ENCODE results near the gene POLRMT.
"Not testable (repeated sequence)": the region's sequence is repeated elsewhere in the genome, so short reads cannot be mapped to it uniquely, and the experiment has no call there.

POLRMT gene

DNA sequence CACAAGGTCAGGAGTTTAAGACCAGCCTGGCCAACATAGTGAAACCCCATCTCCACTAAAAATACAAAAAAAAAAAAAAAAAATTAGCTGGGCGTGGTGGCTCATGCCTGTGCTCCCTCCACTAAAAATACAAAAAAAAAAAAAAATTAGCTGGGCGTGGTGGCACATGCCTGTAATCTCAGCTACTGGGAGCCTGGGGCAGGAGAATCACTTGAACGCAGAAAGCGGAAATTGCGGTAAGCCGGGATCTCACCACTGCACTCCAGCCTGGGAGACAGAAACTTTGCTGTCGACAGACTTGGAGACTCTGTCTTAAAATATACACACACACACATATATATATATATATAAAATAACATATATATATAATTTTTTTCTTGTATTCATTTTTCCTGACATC, 6.8 kb downstream of the POLRMT start:
- DNase-seq (ENCODE audit: low spot score): not testable (repeated sequence)

DNA sequence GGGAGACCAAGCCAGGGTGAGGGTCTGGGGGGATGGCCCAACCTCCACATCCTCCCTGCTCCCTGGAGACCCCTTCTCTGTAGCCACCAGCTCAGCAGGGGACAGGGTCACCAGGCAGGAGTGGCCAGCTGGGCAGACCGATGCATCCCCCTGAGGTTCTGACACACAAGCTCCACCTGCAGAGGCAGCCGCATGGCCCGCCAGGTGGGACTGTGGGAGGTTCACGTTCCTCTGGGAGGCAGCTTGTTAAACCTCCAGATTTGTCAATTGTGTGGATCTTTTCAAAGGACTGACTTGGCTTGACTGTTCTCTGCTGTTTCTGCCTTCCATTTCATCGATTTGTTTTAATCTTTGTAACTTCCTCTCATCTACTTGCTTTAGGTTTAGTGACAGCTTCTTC, 8.1 kb downstream of the POLRMT start:
- no peak for DNase-seq (ENCODE audit: low spot score)

DNA sequence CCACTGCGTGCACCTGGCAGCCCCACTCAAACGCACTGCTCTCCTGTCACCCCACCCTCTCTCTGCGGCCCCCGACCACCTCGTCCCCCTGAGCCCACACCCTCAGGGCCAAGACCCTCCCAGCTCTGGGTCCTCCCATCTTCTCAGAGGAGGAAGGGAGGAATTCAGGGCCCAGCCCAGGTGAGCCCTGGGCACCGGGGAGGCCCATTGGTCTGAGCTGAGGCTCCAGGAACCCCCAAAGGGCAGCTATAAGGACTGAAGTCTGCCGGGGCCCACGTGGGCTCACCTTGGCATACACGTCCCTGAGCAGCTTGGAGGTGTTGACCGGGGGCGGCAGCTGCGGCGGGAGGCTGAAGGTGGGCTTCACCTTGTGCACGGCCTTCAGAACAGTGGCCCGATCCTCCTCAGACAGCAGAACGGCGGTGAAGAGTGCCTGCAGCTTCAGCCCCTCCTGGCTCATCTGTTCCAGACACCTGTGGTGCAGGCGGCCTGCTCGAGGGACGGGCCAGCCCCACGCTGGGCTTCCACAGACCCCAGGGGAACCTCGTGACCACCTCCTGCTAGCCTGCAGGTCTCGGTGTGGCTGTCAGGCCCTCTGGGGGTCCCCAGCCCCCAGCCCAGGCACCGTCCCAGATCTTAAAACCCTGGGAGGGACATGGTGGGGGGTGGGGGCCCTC, 8.8 kb downstream of the POLRMT start:
- DNase-seq (ENCODE audit: low spot score): no peak

DNA sequence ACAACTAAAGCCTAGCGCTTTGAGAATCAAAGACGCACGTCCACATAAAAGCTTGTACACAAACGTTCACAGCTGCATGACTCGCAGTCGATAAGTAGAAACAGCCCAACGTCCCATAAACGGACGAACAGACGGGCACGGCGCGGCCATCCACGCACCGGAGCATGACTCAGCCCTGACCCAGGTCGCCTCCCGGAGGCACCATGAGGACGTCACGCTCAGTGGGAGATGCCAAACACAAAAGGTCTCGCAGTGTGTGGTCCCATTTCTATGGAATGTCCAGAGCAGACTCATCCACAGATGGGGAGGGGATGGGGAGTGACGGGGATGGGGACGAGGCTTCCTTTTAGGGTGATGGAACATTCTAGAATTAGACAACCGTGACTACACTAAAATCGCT, 9.4 kb downstream of the POLRMT start:
- DNase-seq (ENCODE audit: low spot score): no peak

- DNase-seq (ENCODE audit: low spot score): no peak
Measured at GRCh38 chr19:623175-623916, 10.0 kb downstream of the POLRMT start.

DNA sequence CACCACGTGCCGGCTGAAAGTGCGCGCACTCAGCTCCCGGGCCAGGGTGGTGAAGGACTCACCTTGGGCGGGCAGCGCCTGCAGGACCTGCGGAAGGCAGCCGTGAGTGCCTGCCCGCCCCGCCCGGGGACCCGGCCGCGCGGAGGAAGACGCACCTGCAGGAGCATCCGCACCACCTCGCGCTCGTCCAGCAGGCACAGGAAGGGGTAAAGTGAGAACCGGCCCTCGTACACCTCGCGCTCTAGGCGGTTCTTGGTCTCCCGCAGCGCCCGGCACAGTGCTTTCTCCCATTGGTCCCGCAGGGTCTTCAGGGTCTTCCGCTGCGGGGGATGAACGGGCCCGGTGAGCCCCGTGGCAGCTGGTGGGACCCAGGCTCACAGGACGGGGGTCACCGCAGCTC, 10.7 kb downstream of the POLRMT start:
- no peak for DNase-seq (ENCODE audit: low spot score)

DNA sequence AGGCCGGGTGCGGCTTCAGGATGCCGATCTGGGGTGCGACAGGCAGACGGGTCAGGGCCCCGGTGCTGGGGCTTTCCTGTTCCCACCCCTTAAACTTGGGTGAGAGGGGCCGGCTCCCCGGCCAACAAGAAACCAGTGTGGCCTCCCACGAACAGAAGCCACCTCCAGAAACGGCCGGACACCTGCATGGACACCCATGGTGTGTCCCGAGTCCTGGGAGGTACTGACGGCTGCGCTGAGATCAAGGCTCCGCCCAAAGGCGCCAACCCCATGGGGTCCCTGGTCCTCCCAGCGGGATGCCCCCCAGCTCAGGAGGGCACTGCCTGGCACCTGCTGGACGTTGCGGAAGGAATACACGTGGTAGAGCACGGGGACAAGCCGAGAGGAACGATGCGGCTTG, 11.5 kb downstream of the POLRMT start:
- DNase-seq (ENCODE audit: low spot score): no peak

- not testable (repeated sequence) for DNase-seq (ENCODE audit: low spot score)
Measured at GRCh38 chr19:621191-621590, 12.1 kb downstream of the POLRMT start.

- no peak for DNase-seq (ENCODE audit: low spot score)
Measured at GRCh38 chr19:620166-620862, 13.0 kb downstream of the POLRMT start.

DNA sequence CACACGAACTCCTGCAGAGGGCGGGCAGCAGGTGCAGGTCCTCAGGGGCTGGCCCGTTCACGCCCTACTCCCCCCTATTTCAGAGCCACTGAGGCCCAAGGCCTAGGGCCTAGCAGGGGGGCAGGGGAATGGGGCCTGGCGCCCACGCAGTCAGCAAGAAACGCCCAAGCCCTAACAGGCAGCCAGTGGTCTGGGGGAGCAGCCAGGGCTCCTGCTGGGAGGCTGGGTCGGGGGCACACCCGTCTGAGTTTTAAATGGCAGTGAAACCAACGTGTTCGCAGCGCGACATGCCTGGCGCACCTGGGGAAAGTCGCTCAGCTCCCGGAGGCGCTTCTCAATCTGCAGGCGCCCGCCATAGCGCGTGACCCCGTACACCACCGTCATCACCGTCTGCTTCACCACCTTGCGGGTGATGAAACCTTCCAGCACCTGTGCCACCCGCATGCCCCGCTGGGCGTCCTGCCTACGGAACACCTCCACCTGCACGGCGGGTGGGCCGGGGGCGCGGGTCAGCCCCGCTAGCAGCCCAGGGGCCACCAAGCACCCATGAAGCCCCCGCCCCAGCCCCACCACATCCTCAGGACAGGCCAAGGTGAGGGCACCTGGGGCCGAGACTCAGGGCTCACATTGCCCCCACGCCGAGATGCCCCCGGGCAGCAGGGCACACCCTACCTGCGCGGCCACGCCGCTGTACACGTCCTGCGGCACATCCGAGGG, 13.9 kb downstream of the POLRMT start:
- DNase-seq (ENCODE audit: low spot score): no peak

- DNase-seq (ENCODE audit: low spot score): no peak
Measured at GRCh38 chr19:618674-619285, 14.6 kb downstream of the POLRMT start.

DNA sequence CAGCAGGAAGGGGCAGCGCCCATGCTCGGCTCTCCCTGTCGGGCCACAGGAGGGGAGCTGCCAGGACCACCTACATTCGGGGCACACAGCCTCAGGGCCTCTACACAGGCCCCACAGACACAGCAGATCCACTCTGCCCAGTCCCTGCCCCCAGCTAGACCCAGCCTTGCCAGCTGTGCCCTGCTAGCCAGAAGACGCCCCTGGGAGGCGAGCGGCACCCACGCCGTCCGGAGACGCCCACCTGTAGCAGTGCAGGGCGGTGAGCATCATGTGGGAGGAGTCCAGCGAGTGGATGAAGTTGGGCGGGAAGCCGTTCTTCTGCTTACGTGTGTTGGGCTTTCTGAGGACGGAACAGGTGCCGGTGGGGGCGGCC, 15.1 kb downstream of the POLRMT start:
- DNase-seq (ENCODE audit: low spot score): no peak

DNA sequence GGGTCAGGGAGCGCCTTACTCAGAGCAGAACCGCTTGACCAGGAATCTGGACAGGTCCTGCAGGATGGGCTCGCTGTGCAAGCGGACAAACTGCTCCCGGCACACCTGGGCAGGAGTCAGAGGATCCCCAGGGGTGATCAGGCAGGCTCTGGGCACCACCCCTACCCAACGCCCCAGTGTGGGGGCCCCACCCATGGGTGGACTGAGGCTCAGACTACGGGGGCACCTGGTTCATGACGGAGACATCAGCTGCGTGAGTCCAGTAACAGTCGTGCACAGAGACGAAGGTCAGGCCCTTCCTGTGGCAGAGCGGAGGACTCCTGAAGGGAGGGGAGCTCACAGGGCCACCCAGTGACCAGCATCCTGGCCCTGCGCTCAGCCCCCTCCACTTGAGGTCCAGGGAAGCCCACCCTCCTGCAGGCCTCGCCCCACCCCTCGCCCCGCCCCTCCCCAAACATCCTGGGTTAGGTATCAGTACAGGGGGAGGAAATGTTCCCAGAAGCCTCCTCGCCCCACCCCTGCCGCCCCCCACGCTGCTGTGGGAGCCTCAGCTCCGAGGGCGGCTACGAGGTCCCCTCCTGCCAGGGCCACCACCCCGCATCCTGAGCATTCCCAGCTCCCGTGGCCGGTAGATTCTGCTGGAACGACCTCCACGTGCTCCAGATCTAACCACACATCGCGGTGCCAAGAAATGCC, 15.6 kb downstream of the POLRMT start:
- no peak for DNase-seq (ENCODE audit: low spot score)

DNA sequence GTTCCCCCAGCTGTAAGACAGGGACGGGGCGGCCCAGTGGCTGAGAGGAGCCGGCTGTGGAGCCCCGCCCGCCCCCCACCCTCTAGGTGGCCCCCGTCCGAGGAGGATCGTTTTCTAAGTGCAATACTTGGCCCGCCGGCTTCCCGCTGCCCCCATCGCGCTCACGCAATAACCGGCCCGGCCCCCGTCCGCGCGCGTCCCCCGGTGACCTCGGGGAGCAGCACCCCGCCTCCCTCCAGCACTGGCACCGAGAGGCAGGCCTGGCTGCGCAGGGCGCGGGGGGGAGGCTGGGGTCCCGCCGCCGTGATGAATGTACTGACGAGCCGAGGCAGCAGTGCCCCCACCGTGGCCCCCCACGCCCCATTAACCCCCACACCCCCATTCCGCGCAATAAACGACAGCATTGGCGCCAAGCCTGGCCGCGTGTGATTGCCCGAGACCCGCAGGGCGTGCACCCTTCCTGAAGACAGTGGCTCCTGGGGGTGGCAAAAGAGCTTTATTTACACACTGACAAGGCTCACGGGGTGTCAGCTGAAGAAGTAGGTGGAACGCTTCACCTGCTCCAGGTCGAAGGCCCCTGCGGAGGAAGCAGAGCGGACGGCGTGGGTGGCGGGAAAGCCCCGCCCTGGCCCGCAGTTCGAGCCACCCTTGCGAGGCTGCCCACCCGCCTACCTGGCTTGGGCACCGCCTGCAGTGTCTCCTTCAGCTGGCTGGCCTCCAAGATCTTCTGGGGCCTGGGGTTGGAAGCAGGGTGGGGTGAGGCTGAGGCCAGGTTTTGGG, 16.4 kb downstream of the POLRMT start:
- DNase-seq (ENCODE audit: low spot score): no peak

DNA sequence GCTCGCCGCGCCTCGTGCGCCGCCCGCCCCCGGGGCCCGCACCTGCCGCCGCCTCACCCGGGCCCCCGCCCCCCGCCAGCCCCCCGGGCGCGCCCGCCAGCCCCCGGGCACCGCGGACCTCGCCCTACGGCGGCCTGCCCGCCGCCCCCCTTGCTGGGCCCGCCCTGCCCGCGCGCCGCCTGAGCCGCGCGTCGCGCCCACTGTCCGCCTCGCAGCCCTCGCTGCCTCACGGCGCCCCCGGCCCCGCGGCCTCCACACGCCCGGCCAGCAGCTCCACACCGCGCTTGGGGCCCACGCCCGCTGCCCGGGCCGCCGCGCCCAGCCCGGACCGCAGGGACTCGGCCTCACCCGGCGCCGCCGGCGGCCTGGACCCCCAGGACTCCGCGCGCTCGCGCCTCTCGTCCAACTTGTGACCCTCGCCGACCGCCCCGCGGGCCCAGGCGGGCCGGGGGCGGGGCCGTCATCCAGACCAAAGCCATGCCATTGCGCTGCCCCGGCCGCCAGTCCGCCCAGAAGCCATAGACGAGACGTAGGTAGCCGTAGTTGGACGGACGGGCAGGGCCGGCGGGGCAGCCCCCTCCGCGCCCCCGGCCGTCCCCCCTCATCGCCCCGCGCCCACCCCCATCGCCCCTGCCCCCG, 17.2 kb downstream of the POLRMT start:
- DNase-seq (ENCODE audit: low spot score): no peak

GRCh38 chr19:615619-616018, 17.7 kb downstream of the POLRMT start:
- DNase-seq (ENCODE audit: low spot score): no peak

DNA sequence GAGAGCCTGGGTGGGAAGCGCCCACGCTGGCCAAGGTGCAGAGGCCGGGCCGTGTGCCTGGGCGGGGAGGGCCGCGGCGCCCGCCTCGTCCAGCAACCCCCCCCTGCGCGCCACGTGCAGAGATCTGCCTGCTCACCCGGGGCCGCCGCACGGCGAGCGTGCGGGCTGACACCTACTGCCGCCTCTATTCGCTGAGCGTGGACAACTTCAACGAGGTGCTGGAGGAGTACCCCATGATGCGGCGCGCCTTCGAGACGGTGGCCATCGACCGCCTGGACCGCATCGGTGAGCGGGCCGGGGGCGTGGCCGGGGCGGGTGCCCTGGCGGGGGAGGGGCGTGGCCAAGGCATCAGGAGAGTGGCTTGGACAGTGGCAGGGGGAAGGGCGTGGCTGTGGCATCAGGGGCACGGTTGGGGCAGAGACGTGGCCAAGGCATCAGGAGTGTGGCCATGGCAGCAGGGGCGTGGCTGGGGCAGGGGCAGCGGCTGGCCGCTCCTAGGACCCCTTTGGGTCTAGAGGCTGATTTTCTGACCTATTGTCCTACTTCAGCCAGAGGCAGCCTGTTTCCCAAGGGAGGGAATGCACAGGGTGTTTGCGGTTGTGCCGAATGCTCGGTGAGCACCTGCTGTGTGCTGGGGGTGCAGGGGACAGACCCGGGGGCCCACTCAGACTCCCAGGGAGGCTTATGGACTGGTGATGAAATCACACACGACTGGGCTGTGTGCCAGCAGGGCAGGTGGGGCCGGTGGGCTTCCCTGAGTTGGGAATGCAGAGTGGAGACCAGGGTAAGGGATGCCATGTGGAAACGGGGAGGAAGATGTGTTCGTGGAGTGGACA, 19.4 kb downstream of the POLRMT start:
- no peak for DNase-seq (ENCODE audit: low spot score)

DNA sequence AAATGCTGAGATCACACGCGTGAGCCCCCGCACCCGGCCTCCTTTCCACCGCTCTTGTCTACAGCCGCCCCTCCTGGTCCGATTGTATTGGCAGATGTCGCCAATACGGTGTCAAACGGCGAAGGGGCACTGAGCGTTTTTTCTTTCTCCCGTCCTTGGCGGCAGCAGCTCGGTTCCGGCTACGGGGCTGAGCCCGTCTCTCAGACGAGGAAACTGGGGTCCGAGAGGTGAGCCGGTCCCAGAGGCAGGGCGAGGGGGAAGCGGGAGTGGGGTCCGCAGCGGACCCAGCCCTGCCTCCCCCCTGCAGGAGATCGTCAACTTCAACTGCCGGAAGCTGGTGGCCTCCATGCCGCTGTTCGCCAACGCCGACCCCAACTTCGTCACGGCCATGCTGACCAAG, 20.4 kb downstream of the POLRMT start:
- no peak for DNase-seq (ENCODE audit: low spot score)

DNA sequence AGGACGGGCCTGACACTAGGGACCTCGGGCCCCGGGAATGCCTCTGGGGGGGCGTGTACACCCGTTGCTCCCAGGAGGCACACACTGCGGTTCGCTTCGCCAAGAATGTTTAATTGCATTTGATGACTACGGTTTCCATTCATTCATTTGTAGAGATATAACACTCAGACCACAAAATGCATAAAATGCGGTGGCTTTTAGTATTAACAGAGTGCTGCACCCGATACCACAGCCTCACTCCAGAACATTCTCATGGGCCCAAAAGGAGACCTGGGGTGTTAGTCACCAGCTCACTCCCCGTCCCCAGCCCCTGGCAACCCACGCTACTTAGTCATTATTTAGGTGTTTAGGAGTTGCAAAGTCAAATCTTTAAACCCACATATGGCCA, 21.9 kb downstream of the POLRMT start:
- DNase-seq (ENCODE audit: low spot score): no peak
